ENCODE results near the gene B4GALNT2. TPM values are rescaled to one million over a fixed set of nuclear protein-coding genes. Genes with fewer than 3 reads are reported as not detected.
"Not testable (repeated sequence)": the region's sequence is repeated elsewhere in the genome, so short reads cannot be mapped to it uniquely, and the experiment has no call there.

Gene B4GALNT2
- total RNA-seq, 1 donor from 2014 or later: not detected

- Histone ChIP-seq H3K4me1 (no peaks in the 10 kb centered on the region), H3K27me3 (ENCODE audit: low read depth) (peaks cover 93% of the 10 kb centered on the region), H3K4me3 (no peak overlapping the region), H3K9me3 (replicated peaks) (no peaks in the 10 kb centered on the region), H3K27ac (replicated peaks) (no peak overlapping the region), H3K36me3 (no peaks in the 10 kb centered on the region)
- no peak for DNase-seq
- TF ChIP-seq, protein P1, sequence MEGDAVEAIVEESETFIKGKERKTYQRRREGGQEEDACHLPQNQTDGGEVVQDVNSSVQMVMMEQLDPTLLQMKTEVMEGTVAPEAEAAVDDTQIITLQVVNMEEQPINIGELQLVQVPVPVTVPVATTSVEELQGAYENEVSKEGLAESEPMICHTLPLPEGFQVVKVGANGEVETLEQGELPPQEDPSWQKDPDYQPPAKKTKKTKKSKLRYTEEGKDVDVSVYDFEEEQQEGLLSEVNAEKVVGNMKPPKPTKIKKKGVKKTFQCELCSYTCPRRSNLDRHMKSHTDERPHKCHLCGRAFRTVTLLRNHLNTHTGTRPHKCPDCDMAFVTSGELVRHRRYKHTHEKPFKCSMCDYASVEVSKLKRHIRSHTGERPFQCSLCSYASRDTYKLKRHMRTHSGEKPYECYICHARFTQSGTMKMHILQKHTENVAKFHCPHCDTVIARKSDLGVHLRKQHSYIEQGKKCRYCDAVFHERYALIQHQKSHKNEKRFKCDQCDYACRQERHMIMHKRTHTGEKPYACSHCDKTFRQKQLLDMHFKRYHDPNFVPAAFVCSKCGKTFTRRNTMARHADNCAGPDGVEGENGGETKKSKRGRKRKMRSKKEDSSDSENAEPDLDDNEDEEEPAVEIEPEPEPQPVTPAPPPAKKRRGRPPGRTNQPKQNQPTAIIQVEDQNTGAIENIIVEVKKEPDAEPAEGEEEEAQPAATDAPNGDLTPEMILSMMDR (IDR thresholded peaks at IDR 0.05; ENCODE audit: borderline replicate concordance): no peak
- intact Hi-C loops (cut with micrococcal nuclease): no loop called here
These were observed 43.5 kb upstream of the B4GALNT2 start for GRCh38 chr17:49089094-49089493.

DNA sequence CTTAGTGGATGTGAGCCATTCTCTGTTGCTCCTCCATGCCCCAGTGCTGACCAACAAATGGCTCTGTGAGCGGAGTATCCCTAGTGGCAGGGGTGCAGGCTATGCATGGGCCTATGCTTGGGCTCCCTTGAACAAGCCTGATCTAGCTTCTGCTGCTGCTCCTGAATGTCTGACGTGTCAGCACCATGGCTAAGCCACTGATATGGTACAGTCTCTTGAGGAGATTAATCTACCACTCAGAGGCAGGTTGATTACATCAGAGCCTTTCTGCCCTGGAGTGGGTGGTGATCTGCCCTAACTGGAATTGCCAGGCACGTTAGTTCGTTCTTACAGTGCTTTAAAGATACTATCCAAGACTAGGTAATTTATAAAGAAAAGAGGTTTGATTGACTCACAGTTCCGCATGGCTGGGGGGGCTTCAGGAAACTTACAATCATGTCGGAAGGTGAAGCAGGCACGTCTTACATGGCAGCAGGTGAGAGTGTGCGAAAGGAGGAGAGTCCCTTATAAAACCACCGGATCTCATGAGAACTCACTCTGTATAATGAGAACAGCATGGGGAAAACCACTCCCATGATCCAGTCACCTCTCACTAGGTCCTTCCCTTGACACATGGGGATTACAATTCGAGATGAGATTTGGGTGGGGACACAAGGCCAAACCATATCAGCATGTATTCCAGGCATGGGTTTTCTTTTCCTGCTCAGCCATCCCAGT is 41.5 kb upstream of the B4GALNT2 start:
- no peak overlapping the region for H3K4me3 ChIP-seq
- no peak overlapping the region for H3K27ac ChIP-seq (replicated peaks)
- H3K27me3 ChIP-seq (ENCODE audit: low read depth): peaks cover 78% of the 10 kb centered on the region
- no peaks in the 10 kb centered on the region for H3K36me3 ChIP-seq
- DNase-seq: no peak
- H3K9me3 ChIP-seq (replicated peaks): no peaks in the 10 kb centered on the region
- TF ChIP-seq, protein P1 (IDR thresholded peaks at IDR 0.05; ENCODE audit: borderline replicate concordance): no peak
- intact Hi-C loops (cut with micrococcal nuclease): no loop called here
- H3K4me1 ChIP-seq: no peaks in the 10 kb centered on the region

GRCh38 chr17:49093131-49093530 is 39.4 kb upstream of the B4GALNT2 start:
- H3K4me3 ChIP-seq: no peak overlapping the region
- H3K27me3 ChIP-seq (ENCODE audit: low read depth): peaks cover 65% of the 10 kb centered on the region
- H3K9me3 ChIP-seq (replicated peaks): no peaks in the 10 kb centered on the region
- intact Hi-C loops (cut with micrococcal nuclease): no loop called here
- no peaks in the 10 kb centered on the region for H3K36me3 ChIP-seq
- TF ChIP-seq, protein P1 (IDR thresholded peaks at IDR 0.05; ENCODE audit: borderline replicate concordance): no peak
- no peak for DNase-seq
- no peak overlapping the region for H3K27ac ChIP-seq (replicated peaks)
- no peaks in the 10 kb centered on the region for H3K4me1 ChIP-seq

- Histone ChIP-seq H3K27ac (replicated peaks) (no peak overlapping the region), H3K9me3 (replicated peaks) (no peaks in the 10 kb centered on the region), H3K4me1 (no peaks in the 10 kb centered on the region), H3K36me3 (no peaks in the 10 kb centered on the region), H3K4me3 (no peak overlapping the region), H3K27me3 (ENCODE audit: low read depth) (peaks cover 44% of the 10 kb centered on the region)
- no peak for DNase-seq
- TF ChIP-seq, protein P1 (IDR thresholded peaks at IDR 0.05; ENCODE audit: borderline replicate concordance): no peak
- intact Hi-C loops (cut with micrococcal nuclease): no loop called here
These were observed 32.0 kb upstream of the B4GALNT2 start for GRCh38 chr17:49100601-49101000.

DNA sequence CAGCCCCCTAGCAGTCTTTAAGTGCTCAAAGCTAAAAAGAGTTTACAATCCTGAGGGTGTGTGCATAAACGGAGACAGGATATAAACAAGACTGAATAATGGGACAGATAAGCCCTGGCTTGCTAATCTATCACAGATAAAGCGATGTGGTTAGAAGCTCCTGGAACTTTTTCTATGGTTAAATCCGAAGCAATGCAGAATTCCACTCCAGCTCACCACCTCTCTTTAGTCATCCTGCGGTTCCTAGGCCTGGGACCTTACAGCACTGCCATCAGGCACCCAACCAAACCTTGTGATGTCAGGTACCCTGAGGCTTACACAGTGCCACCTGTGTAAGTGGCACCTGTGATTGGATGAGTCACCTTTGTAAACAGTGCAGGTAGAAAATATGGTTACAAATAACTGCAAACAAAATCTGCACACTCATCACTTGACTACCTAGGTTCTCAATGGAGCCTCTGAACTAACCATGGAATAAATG is 31.5 kb upstream of the B4GALNT2 start:
- Histone ChIP-seq H3K27me3 (ENCODE audit: low read depth) (peaks cover 44% of the 10 kb centered on the region), H3K36me3 (no peaks in the 10 kb centered on the region), H3K9me3 (replicated peaks) (no peaks in the 10 kb centered on the region), H3K4me1 (no peaks in the 10 kb centered on the region), H3K27ac (replicated peaks) (no peak overlapping the region), H3K4me3 (no peak overlapping the region)
- no peak for DNase-seq
- TF ChIP-seq, protein P1 (IDR thresholded peaks at IDR 0.05; ENCODE audit: borderline replicate concordance): no peak
- intact Hi-C loops (cut with micrococcal nuclease): no loop called here

GRCh38 chr17:49103360-49103759 is 29.2 kb upstream of the B4GALNT2 start:
- H3K9me3 ChIP-seq (replicated peaks); H3K4me3 ChIP-seq; H3K36me3 ChIP-seq; H3K27ac ChIP-seq (replicated peaks); DNase-seq; intact Hi-C loops (cut with micrococcal nuclease); H3K4me1 ChIP-seq: not testable (repeated sequence)
- peaks cover 43% of the 10 kb centered on the region for H3K27me3 ChIP-seq (ENCODE audit: low read depth)

All from left ventricle myocardium inferior (tissue), 1 donor.